ENCODE measurements around the gene SNX13. TPM values are rescaled to one million over a fixed set of nuclear protein-coding genes. Genes with fewer than 3 reads are reported as not detected.
A peak's percentile ranks its signal among the peaks of the same experiment; 100 is the strongest.
"Not testable (repeated sequence)": the region's sequence is repeated elsewhere in the genome, so short reads cannot be mapped to it uniquely, and the experiment has no call there.

The SNX13 gene
- total RNA-seq, 2 donors from 2014 or later = 63.2 to 63.8 TPM

DNA sequence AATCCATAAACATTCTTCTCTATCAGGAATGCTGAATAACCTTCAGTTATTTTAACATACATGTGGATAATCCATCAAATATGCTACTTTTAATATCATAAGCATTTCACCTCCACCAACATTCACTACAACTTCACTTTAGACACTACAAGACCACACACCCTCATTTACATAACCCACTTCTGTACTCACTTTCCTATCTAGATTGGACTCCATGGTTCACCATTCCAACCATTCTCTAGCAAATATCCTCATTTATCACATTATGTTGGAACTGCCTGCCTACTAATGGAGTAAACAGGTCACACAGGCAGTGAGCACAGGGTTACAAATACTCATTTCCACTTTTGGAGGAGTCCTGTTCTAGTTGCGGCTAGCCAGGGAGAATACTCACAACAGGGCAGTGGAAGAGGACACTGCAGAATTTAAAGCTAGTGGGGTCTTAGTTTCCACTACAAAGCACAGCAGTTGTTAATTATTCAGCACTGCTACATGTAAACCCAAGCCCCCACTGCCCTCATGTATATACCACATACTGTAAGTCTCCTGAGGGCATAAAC is 18.4 kb downstream of the SNX13 start:
- ATAC-seq (no peak), DNase-seq (no peak)
- intact Hi-C loops (cut with DNase I, micrococcal nuclease) = no loop called here

GRCh38 chr7:17917842-17918241 is 22.5 kb downstream of the SNX13 start:
- DNase-seq (no peak), ATAC-seq (no peak)
- intact Hi-C loops (cut with DNase I, micrococcal nuclease) = no loop called here

DNA sequence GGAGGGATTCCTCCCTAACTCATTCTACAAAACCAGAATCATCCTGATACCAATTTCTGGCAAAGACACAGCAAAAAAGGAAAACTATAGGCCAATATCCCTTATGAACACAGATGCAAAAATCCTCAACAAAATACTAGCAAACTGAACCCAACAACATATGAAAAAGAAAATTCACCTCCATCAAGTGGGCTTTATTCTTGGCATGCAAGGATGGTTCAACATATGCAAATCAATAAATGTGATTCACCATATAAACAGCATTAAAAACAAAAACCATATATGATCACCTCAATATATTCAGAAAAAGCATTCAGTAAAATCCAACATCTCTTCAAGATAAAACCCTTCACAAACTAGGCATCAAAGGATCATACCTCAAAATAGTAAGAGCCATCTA is 23.5 kb downstream of the SNX13 start:
- ATAC-seq = no peak
- DNase-seq = no peak

GRCh38 chr7:17915796-17916195 is 24.5 kb downstream of the SNX13 start:
- intact Hi-C loops (cut with DNase I, micrococcal nuclease) = no loop called here
- DNase-seq (no peak), ATAC-seq (no peak)

More for the DNA sequence above, 23.5 kb downstream of the SNX13 start:
- intact Hi-C loops (cut with DNase I, micrococcal nuclease) = no loop called here

DNA sequence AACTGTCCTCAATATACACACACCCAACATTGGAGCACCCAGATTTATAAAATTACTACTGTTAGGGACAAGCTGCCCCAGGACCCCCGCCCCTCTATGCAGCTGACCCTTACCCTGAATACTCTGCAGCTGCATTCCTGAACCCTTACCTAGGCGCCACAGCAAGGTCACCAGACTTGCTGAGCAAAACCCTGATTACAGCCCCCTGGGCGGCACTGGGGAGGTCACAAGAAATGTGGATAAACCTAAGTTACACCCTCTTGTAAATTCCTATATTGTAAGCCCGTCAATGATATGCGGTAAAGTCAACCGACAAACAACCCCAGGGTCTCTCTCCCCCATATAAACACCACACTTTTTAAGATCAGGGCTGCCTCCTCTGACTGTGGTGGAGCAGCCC is 25.1 kb downstream of the SNX13 start:
- DNase-seq = no peak
- intact Hi-C loops (cut with DNase I, micrococcal nuclease) = no loop called here
- ATAC-seq = no peak

- intact Hi-C loops (cut with DNase I, micrococcal nuclease) = no loop called here
- no peak for ATAC-seq
- no peak for DNase-seq
Measured at GRCh38 chr7:17913250-17913649, 27.0 kb downstream of the SNX13 start.

- ATAC-seq (no peak), DNase-seq (no peak)
- intact Hi-C loops (cut with DNase I, micrococcal nuclease) = no loop called here
Measured at GRCh38 chr7:17912536-17913235, 27.6 kb downstream of the SNX13 start.

GRCh38 chr7:17912050-17912449 is 28.2 kb downstream of the SNX13 start:
- ATAC-seq = no peak
- no peak for DNase-seq
- intact Hi-C loops (cut with DNase I, micrococcal nuclease) = no loop called here

GRCh38 chr7:17910377-17910776 is 29.9 kb downstream of the SNX13 start:
- no peak for ATAC-seq
- intact Hi-C loops (cut with DNase I, micrococcal nuclease) = no loop called here
- no peak for DNase-seq

DNA sequence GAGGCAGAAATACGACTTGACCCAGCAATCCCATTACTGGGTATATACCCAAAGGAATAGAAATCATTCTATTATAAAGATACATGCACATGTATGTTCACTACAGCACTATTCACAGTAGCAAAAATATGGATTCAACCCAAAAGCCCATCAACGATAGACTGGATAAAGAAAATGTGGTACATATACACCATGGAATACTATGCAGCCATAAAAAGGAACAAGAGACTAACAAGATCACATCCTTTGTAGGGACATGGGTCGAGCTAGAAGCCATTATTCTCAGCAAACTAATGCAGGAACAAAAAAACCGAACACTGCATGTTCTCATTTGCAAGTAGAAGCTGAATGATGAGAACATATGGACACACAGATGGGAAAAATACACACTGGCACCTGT is 31.0 kb downstream of the SNX13 start:
- intact Hi-C loops (cut with DNase I, micrococcal nuclease); ATAC-seq; DNase-seq: not testable (repeated sequence)

- intact Hi-C loops (cut with DNase I, micrococcal nuclease) = no loop called here
- ATAC-seq (peak; percentile 51), DNase-seq (no peak)
Measured at GRCh38 chr7:17907014-17907413, 33.3 kb downstream of the SNX13 start.

DNA sequence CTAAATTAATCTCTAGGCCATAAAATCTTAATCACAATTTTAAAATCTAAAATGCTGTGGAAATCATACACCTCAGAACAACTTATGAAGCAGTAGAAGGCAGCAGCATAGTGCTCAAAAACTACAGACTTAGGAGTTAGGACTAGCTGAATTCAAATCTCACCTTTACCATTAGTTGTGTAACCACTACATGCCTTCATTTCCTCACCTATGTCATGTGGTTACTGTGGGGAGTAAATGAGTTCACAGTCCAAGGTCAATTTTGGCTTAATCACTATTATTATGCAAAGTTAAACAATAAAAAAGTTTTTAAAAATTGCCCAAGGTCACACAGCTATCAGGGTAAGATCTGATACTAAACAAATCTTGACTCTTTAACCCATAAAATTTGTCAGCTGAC is 37.0 kb downstream of the SNX13 start:
- ATAC-seq (peak; percentile 82), DNase-seq (no peak)
- intact Hi-C loops (cut with DNase I, micrococcal nuclease) = no loop called here

DNA sequence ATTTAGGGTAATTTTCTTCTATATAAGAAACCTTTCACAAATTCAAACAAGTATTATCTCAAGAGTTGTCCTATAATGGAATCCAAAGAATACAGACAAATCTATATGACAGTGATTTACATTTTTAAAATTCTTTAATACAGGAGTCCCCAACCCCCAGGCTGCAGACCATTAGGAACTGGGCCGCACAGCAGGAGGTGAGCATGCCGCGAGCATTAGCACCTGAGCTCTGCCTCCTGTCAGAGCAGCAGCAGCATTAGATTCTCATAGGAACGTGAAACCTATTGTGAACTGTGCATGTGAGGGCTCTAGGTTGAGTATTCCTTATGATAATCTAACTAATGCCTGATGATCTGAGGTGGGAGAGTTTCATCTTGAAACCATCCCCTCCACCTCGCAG is 37.7 kb downstream of the SNX13 start:
- no peak for DNase-seq
- no peak for ATAC-seq
- intact Hi-C loops (cut with DNase I, micrococcal nuclease) = no loop called here

DNA sequence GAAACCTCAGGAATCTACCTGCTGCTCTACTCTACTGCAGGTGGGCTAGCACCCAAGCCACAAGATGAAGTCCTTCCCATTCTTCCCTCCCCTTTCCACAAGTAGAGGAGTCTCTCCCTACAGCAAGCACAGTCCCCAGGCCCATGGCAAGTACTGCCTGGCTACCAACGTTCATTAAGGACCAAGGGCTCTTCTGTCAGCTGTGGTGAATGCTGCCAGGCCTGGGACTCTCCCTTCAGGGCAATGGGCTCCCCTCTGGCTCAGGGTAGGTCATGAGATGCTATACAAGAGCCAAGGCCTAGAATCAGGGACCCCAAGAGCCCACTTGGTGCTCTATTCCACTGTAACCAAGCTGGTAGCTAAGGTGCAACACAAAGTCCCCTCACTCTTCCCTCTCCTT is 39.8 kb downstream of the SNX13 start:
- DNase-seq (no peak), ATAC-seq (no peak)
- intact Hi-C loops (cut with DNase I, micrococcal nuclease) = no loop called here

DNA sequence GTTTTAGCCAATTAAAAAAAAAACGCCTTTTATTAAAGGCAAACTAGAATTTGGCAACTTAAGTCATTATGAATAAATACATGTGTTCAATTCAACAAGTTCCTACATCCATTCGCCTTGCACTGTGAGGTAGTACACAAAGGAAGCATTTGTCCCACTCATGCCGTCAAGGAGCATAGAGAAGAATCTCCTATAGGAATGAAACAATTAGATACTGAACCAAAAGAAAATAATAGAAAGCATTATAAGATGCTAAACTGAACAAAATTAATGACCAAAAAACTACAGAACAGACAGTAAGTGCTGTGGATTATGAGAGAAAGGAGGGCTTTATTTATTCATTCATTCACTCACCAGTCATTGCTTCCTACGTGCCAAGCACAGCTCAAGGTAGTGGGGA is 42.2 kb downstream of the SNX13 start:
- ATAC-seq (no peak), DNase-seq (no peak)
- intact Hi-C loops (cut with DNase I, micrococcal nuclease) = no loop called here

DNA sequence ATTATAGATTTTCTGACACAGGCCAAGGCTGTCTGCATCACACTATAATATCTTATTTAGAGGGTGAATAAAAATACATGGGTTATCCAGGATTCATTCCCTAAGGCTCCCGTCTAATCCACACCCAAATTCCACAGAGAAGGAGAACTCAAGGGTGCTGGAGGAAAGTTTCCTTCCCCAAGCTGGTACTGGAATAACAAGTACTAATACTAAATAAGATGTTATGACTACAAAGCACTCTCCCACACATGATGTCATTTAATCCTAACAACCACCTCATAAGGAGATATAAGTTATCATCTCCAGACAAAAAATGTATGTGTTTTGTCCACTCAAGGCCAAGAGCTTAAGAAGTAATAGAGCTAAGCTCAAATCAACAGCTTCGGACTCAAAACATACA is 53.0 kb downstream of the SNX13 start:
- DNase-seq (no peak), ATAC-seq (no peak)
- intact Hi-C loops (cut with DNase I, micrococcal nuclease) = no loop called here

- DNase-seq = no peak
- no peak for ATAC-seq
- intact Hi-C loops (cut with DNase I, micrococcal nuclease) = no loop called here
Measured at GRCh38 chr7:17882685-17883084, 57.6 kb downstream of the SNX13 start.

- ATAC-seq (no peak), DNase-seq (no peak)
- intact Hi-C loops (cut with DNase I, micrococcal nuclease) = no loop called here
Measured at GRCh38 chr7:17879075-17879661, 61.1 kb downstream of the SNX13 start.

DNA sequence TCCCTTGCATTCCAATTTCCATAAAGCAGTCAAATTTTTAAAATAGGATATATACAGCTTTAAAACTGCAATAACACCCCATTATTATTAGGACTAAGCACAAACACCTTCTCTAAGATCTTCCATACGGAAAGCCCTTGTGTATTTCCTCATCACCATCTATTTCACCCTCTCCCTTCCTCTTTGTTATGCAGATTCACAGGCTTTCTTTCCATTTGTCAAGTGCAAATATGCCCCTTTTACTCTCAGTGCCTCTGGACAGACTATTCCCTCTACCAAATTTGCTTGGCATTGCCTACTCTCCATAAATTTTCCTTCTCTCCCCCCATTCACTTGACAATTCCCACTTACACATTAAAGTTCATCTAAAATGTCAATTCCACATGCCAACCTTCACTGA is 61.7 kb downstream of the SNX13 start:
- ATAC-seq = no peak
- no peak for DNase-seq
- intact Hi-C loops (cut with DNase I, micrococcal nuclease) = no loop called here

- ATAC-seq (no peak), DNase-seq (no peak)
- intact Hi-C loops (cut with DNase I, micrococcal nuclease) = no loop called here
Measured at GRCh38 chr7:17871815-17872533, 68.3 kb downstream of the SNX13 start.
